HG02970 (cell line): ENCODE data around the gene SLC43A3.
"Not testable (repeated sequence)": the region's sequence is repeated elsewhere in the genome, so short reads cannot be mapped to it uniquely, and the experiment has no call there.

Experiments
- ATAC-seq: cut with Tn5 transposase; IDR thresholded peaks from one replicate; pipeline ENCODE4 v1.9.1; 2021; ENCODE audit warnings: mild to moderate bottlenecking, moderate library complexity, moderate number of reproducible peaks; ENCODE audit not compliant: unreplicated experiment, low FRiP score

The SLC43A3 gene

DNA sequence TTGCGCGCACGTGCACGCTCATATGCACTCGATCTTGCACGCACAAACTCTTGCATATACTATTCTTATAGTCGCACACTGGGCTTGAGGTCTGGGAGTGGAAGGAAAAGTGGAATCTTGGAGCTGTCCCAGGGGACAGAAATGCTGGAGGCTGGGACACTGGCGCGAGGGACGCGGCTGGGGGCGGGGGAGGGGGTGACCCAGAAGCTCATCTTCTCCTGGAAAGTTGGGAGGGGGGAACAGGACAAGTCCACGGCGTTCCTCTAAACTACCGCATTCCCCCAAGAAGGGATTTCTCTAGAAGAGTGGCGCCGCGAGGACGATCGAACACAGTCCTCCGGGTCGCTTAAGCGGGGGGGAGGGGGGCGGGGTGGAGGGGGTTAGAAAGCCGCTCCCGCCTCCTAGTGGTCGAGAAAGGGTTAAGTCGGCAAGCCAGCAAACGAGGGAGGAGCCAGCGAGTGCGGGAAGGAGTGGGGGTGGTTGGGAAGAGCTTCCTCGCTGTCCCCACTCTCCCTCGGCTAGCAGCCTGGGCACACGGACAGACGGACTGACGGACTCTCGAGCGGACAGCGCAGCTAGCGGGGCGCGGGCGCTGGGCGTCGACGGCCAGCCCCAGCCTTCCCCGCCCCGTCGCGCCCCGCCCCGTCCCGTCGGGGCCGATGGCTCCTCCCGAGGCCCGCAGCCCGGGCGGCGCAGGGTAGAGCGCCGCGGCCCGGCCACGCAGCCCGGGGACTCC lies 33.3 kb upstream of the SLC43A3 start, which contains the start of gene RTN4RL2:
RTN4RL2 (plus strand) TSS at position 507 of the 736 bp plus-strand sequence. CDS start 338 bp downstream, outside the sequence.
- ATAC-seq, result no peak

- ATAC-seq, result no peak
Measured at GRCh38 chr11:57459164-57460021, 32.5 kb upstream of the SLC43A3 start.

DNA sequence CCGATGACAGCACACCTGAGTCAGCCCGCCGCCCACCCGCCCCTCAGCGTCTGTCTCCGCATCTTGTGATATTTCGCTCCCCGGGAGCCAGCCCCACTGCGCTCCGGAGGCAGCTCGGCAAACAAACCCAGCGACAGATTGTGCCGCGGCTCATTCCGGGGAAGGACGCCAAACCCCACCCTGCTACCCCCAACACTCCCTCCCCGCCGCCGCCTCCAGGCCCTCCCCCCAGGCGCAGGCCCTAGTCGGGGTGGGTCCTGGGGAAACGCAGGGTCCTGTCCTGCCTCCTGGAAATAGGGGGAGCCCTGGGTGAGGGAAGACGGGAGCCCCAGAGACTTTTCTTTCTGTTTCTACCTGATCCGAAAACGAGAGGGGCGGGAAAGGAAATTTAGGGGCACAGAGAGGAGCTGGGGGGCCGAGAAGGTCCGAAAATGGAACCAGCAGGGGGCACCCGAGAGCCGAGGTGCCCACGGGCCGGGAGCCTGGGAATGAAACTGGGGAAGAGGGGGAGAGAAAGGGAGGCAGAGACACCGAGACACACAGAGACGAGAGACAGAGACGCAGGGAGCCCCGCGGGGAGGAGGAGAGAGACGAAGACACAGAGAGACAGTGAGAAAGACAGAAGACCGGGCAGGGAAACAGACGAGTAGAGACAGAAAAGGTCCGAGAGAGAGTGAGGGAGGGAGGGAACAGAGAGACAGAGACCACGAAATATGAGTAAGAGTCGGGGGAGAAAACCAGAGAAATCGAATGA lies 31.7 kb upstream of the SLC43A3 start:
- no peak for ATAC-seq

GRCh38 chr11:57458060-57458409 lies 31.1 kb upstream of the SLC43A3 start:
- no peak for ATAC-seq

DNA sequence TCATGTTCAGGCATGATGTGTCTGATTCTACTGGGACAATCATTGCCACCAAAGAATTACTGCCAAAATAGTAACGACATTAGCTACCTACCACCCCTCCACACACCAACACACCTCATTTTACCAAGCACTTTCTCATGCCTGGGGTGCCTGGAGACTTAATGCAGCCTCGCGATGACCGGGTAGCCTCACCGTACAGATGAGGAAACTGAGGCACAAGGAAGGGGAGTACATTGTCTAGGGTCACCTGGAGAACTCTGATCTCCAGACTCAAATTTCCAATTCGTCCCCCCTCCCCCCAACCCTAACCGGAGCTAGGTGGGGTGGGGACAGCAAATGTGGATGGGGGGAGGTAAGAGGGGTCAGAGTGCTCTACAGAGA lies 30.7 kb upstream of the SLC43A3 start:
- ATAC-seq, result no peak

- no peak for ATAC-seq
Measured at GRCh38 chr11:57456960-57457642, 30.2 kb upstream of the SLC43A3 start.

- no peak for ATAC-seq
Measured at GRCh38 chr11:57453543-57454177, 26.7 kb upstream of the SLC43A3 start.

- ATAC-seq, result no peak
Measured at GRCh38 chr11:57446055-57446454, 19.1 kb upstream of the SLC43A3 start.

- not testable (repeated sequence) for ATAC-seq
Measured at GRCh38 chr11:57445122-57445394, 18.1 kb upstream of the SLC43A3 start.

GRCh38 chr11:57444362-57445121 lies 17.6 kb upstream of the SLC43A3 start:
- no peak for ATAC-seq

DNA sequence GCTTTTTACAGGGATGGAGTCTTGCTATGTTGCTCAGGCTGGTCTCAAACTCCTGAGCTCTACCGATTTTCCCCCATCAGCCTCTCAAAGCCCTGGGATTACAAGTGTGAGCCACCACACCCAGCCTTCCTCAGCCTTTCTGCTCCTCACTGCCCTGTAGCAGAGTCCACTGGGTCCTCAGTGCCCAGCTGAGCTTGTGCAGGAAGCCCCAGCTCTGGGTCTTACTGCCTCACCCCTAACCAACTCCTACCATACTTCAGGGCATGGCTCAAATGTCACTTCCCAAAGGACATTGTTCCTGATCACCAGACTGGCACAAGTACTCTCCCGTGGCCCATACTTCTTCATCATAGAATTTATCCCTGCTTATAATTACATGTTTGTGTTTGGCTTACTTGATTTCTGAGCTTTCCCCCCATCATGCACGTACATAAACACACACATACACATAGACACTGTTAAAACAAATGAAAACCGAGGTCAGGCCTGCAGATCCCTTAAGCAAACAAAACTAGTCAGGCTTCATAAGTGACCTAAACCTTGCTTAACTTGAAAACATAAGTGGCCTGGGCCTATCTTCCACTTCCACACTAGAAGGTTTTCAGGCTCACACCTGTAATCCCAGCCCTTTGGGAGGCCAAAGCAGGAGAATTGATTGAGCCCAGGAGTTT lies 14.0 kb upstream of the SLC43A3 start:
- no peak for ATAC-seq

GRCh38 chr11:57439786-57440185 lies 12.9 kb upstream of the SLC43A3 start:
- ATAC-seq, result no peak

- ATAC-seq, result no peak
Measured at GRCh38 chr11:57438345-57439285, 11.7 kb upstream of the SLC43A3 start.

DNA sequence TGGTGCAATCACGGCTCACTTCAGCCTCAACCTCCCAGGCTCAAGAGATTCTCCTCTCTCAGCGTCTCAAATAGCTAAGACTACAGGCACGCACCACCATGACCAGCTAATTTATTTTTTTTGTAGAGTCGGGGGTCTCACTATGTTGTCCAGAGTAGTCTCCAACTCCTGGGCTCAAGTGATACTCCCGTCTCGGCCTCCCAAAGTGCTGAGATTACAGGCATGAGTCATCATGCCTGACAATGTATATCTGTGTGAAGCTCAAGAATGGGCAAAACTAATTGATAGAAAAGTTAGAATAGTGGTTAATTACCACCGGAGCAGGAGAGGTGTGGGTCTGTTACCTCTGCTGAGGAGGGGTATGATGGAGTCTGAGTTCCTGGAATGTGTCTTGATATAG lies 9.1 kb upstream of the SLC43A3 start:
- ATAC-seq, result no peak

DNA sequence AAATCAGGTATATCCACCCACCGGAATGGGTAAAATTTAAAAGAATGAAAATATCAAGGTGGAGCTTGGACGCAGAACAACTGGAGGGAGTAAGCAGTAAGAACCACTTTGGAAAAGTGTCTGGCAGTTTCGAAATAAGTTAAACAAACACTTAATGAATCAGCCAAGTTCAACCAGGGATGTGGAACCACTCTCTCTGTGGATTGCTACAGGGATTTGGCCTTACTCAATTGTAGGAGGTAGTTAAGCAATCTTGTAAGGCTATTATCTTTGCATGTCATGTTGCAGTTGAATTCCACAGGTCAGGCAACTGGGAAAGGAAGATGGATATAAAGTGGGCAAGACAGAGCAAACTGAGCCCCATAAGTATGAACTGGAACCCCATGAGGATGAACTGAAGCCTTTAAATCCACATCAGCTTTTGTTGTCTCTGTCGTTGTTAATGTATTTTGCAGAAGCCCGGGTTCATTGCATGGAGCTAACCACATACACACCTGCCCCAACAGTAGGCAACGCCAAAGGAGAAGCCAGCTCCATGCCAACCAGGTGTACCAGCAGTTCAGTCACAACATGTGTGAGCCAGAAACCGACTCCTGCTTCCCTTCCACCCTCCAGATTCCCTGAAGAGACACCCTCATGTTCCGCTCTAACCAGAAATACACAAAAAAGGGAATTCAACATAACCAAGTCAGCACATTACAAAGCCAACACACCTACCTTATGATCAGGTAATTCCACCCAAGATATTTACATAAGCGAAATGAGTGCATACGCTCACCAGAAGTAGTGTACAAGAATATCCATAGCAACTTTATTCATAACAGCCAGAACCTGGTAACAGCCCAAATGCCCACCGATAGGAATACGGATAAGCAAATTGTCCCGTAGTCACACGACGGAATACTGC lies 8.0 kb upstream of the SLC43A3 start:
- no peak for ATAC-seq

DNA sequence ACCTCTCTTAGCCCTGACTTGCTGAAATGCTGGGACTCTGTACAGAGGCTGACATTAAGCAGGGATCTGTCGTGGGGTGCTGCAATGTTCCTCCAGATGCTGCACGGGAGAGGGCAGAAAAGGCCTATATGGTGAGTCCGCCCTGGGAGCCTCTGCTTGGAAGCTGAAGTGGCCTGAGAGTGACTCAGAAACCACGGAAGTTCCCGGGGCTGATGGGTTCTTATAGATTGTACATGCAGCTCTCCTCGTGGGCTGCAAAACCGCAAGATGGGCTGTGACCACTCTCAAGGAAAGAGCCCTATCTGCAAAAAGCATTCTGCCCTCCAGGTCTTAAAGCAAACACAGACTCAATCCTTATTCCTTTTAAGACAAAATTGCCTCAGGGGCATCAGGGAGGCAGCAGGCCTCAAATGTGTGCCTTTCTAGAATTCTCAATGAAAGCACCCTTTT lies 5.8 kb upstream of the SLC43A3 start:
- no peak for ATAC-seq

- no peak for ATAC-seq
Measured at GRCh38 chr11:57432149-57432561, 5.2 kb upstream of the SLC43A3 start.
